ENCODE measurements around the gene ACTN4. TPM values are rescaled to one million over a fixed set of nuclear protein-coding genes. Genes with fewer than 3 reads are reported as not detected.
"Not testable (repeated sequence)": the region's sequence is repeated elsewhere in the genome, so short reads cannot be mapped to it uniquely, and the experiment has no call there.

ACTN4 gene
- total RNA-seq, result 431 TPM
- long read RNA-seq, full-length matches to known transcripts, result 11 of 56 reads
- long read RNA-seq, partial matches to known transcripts, result 13 of 56 reads
- long read RNA-seq, other reads (novel, unspliced or antisense), result 32 of 56 reads

DNA sequence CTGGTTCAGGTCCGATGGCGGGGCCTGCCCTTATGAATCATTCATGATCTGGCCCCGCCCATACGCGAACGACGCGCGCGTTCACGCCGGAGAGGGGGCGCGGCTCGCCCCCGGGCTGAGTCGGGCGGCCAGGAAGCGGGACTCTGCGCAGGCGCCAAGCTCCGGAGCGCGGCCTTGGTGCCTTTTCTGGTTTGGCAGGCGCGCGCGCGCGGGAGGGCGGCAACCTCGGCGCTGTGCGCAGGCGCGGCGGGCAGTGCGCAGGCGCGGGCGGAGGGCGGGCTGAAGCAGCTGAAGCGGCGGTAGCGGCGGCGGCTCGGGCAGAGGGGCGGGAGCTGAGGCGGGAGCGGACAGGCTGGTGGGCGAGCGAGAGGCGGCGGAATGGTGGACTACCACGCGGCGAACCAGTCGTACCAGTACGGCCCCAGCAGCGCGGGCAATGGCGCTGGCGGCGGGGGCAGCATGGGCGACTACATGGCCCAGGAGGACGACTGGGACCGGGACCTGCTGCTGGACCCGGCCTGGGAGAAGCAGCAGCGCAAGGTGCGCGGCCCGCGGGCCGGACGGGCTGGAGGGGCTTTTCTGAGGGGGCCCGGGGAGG lies at the start of gene ACTN4:
ACTN4 (plus strand) TSS at position 282 of the 598 bp plus-strand sequence; CDS start at position 379, 97 bp downstream.
- peak; percentile 100 for DNase-seq (ENCODE audit: low spot score)

DNA sequence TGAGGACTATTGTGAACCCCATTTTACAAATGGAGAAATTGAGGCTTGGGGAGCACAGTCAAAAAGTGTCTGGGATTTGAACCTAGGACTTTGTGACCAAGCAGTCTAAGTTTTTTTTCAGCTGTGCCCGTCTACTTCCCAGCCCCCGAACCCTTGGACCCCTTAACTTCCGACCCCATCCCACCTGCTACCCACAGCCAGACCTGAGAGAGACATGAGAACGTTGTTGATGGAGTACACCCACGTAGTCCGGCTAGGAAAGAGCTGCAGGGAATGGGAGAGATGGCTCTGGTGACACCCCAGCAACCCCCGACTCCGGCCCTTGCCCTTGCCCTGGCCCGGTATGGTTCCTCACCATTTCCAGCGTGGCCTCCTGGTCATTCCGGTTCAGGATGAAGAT lies 47.7 kb upstream of the ACTN4 start:
- no peak for DNase-seq (ENCODE audit: low spot score)

DNA sequence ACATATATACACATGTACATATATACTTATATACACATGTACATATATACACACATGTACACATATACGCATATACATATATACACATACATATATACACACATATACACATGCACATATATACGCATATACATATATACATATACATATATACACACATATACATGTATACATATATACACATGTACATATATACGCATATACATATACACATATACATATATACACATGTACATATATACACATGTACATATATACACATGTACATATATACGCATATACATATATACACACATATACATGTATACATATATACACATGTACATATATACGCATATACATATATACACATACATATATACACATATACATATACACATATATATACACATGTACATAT lies 44.6 kb upstream of the ACTN4 start:
- DNase-seq (ENCODE audit: low spot score), result not testable (repeated sequence)

DNA sequence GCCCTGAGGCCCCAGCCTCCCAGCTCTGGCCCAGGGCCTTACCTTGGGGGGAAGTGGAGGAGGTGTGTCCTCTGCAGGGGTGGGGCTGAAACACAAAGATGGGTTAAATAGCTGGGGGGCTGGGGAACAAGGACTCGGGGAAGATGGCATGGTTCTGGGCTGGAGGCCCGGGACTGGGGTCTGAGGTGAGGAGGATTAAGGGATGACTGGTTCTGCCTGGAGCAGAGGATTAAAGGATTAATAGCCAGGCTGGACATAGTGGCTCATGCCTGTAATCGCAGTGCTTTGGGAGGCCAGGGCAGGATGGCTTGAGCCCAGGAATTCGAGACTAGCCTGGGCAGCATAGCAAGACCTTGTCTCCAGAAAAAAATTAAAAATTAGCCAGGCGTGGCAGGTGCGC lies 41.3 kb upstream of the ACTN4 start:
- DNase-seq (ENCODE audit: low spot score), result no peak

DNA sequence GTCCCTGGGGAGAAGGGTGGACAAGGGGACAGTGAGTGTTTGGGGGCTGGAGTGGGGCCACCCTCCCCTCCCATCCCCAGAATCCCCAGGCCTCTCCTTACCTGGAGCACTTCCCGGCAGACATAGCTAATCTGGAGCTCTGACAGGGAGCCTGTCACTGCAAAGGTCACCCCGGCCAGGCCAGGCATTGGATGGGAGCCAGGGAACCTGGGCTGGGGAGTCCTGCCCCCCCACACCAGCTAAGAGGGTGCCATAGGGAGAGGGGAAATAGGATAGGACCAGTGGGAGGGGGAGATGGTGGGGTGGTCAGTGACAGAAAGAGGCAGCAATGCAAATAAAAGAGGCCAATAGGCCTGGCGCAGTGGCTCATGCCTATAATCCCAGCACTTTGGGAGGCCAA lies 33.2 kb upstream of the ACTN4 start:
- DNase-seq (ENCODE audit: low spot score), result no peak

DNA sequence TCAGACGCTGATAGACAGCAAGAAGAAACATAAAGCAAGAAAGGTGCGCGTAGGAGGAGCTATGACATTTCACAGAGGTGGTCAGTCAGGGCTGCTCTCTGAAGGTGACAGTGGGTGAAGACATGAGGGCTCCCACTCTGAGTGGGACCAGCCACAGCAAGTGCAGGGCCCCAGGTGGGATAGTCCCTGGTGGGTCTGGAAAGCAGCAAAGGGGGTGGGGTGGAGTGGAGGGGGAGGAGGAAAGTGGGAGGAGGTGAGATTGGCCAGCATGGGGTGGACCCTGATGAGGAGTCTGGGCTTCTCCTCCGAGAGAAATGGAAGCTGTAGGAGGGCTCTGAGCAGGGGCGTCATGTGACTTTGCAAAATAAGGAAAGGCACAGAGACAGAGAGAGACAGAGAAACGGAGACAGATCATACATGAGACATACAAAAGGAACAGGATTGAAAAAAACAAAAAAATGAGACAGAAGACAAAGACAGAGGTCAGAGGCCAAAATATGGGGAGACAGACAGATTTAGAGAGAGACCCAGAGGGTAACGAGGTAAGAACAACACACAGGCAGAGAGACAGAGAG lies 32.4 kb upstream of the ACTN4 start:
- no peak for DNase-seq (ENCODE audit: low spot score)

DNA sequence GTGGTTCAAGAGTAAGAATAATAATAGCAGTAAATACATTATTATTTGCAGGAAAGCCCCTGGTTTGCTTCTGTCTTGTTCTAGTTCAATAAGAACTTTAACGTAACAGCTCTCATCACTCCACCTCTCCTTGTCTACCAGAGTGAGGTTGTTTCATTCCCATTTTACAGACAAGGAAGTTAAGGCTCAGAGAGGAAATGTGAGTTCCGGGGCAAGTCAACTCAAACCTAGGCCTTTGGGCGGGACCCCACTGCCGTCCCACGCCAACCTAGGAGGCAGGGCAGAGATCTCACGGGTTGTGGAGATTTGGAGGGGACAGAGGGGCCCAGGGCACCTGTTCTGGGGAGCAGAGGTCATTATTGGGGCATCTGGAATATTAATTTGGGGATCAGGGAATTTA lies 31.2 kb upstream of the ACTN4 start:
- no peak for DNase-seq (ENCODE audit: low spot score)

DNA sequence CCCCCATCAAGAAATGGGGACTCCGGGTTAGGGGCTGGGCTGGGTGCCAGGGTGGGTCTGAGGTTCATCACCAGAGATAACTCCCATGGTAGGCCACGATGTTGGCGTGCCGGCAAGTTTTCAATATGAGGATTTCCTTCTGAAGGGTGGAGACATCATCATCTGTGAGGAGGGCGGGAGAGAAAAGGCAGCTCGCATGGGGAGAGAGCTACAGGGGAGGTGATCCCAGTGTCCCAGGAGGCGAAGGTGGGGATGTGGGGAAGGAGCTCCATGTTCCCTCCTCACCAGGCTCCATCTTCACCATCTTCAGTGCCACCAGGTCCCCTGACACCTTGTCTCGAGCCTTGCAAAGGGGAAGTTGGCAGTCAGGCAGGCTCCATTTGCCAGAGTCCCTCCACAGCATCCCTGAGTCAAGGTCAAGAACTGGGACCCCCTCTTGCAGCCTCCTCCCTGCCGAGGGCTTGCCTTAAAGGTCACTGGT lies 30.1 kb upstream of the ACTN4 start:
- no peak for DNase-seq (ENCODE audit: low spot score)

DNA sequence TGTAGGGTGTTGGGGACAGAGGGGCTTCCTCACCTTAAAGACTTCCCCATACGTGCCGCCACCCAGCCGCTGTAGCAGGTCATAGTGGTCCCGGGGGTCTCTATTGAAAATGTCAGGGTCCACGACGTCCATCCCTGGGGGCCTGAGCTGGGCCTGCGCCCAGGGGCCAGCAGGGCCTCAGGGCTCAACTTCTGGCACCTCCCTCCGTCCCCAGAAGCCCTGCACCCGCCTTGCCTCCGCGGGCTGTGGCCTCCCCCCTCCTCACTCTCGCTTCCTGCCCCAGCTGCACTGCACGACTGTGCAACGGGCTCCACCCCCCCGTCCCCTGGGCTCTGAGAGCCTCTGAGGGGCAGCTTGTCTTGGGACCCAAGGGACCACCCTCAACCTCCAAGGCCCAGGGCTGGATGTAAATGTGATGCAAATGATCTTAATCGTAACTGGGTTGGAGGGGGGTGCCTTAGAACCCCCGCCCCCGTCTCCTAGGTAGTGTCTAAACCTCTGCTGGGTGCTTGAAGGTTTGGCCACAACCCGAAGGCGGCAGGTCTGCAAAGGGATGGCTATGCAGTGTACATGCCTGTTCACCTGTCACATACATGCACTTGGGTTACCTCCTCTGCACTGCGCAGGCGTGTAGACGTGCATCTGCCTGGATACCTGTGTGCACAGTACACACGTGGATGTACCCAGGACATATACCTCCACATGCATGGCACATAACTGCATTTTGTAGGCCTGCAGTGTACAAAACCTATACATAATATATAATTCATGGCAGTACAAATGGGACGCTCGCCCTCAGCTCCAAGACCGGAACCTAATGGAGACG lies 29.5 kb upstream of the ACTN4 start, which contains the start of gene MAP4K1:
MAP4K1 (minus strand) TSS at position 190 of the 826 bp plus-strand sequence; CDS start at position 132, 58 bp downstream.
- DNase-seq (ENCODE audit: low spot score), result no peak

DNA sequence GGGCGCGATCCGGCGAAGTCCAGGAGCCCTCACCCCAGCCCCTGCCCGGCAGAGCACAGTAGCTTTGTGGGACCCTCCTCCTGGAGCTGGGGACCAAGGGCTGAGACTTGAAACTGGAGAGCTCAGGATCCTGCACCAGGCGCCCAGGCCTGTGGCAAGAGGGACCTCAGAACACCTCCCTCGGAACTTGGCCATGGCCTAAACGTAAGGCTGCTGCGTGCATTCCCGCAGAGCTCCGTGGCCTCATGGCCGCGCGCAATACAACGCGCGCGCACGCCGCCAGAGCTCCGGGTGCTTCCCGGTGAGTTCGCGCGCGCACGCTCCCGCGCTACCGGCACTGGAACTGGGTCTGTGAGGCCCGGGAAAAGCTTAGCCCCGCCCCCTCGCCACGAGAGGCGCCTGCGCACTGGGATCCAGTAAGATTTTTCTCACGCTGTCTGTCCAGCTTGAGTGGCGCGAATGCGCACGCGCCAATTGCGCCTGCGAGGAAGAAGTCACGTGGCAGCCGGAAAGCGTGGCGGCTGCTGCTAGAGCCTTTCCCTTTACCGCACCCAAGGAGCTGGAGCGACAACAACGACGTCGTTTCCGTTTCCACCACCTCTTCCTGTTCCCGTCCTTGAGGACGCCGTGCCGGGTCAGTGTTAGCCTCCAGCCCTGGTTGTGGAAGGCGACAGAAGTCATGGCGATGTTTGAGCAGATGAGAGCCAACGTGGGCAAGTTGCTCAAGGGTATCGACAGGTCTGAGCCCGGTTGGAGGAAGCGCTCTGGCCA lies 28.7 kb upstream of the ACTN4 start, which contains the start of gene EIF3K:
EIF3K (plus strand) TSS at position 599 of the 771 bp plus-strand sequence; CDS start at position 680, 81 bp downstream.
- DNase-seq (ENCODE audit: low spot score), result peak; percentile 100

DNA sequence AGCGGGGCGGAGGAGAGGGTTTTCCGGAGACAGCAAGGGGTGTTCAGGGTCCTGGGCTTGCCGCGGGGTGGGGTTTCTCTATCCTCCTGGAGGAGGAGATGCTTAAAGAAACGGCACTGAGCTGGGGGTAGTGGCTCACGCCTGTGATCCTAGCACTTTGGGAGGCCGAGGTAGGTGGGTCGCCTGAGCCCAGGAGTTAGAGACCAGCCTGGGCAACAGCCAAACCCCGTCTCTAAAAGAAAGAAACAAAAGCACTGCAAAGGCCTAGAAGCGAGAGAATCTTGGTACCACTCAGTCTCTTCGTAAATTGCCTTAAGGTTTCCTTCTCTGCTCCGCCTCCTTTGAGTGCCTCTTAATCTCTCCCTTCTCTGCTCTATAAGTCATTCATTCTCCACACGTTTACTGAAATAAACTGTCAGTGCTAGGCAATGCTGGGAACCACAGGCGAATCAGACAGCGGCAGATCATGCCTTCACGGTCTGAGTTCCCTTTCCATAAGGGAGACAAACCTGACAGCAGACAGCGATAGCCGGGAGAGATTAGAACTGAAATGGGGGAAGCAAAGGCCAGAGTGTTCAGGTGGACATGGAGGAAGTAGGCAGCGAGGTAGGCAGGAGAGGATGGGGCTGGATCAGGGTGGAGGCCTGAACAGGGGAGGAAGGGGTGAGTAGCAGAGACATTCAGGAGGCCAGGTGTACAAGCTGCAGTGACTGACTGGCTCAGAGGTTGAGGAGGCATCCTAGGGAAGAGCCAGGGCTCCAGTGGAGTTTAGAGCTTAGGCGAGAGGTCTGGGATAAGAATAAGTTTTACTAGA lies 27.9 kb upstream of the ACTN4 start:
- DNase-seq (ENCODE audit: low spot score), result no peak

DNA sequence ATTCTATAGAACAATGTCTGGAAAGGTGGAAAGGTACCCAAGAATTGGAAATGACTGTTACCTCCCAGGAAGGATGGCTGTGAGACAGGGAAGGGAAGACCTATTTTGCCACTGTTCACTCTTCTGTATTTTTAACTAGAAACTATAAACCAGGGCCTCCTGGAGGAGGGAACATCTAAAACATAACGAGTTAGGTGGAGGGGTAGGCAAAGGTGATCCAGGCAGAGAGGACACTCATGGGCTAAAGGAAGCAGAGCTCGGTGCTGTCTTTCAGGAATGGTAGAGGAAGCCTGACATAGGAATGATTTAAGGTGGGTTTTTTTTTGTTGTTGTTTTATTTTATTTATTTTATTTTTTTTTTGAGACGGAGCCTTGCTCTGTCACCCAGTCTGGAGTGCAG lies 22.6 kb upstream of the ACTN4 start:
- DNase-seq (ENCODE audit: low spot score), result no peak

DNA sequence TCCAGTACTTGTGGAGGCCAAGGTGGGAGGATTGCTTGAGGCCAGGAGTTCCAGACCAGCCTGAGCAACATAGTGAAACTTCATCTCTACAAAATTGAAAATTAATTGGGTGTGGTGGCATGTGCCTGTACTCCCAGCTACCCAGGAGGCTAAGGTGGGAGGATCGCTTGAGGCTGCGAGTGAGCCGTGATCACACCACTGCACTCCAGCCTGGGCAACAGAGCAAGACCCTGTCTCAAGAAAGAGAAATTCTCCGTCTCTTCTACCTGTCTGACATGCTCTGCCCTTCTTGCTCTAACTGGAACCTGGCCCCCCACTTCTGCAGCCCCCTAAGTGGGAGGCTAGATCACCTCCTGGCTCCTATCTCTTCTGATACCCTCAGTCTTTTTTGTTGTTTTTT lies 21.0 kb upstream of the ACTN4 start:
- no peak for DNase-seq (ENCODE audit: low spot score)

DNA sequence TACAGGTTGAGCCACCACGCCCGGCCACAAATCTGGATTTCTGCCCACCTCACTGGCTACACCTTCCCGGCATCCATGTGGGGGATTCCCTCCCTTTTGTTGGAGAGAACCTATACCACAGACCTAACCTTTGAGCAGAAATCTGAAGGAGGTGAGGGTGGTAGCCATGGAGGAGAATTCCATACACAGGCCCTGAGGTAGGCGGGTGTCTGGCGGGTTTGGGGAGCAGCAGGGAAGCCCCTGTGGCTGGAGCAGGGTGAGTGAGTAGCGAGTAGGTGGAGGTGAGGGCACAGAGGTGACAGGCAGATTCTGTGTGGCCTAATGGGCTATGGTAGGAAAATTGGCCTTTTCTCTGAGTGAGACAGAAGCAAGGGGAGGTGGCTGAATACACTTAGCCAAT lies 17.9 kb upstream of the ACTN4 start:
- DNase-seq (ENCODE audit: low spot score), result no peak

DNA sequence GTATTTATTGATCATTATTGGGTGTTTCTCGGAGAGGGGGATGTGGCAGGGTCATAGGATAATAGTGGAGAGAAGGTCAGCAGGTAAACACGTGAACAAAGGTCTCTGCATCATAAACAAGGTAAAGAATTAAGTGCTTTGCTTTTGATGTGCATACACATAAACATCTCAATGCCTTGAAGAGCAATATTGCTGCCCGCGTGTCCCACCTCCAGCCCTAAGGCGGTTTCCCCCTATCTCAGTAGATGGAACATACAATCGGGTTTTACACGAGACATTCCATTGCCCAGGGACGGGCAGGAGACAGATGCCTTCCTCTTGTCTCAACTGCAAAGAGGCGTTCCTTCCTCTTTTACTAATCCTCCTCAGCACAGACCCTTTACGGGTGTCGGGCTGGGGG lies 16.1 kb upstream of the ACTN4 start:
- DNase-seq (ENCODE audit: low spot score), result not testable (repeated sequence)

DNA sequence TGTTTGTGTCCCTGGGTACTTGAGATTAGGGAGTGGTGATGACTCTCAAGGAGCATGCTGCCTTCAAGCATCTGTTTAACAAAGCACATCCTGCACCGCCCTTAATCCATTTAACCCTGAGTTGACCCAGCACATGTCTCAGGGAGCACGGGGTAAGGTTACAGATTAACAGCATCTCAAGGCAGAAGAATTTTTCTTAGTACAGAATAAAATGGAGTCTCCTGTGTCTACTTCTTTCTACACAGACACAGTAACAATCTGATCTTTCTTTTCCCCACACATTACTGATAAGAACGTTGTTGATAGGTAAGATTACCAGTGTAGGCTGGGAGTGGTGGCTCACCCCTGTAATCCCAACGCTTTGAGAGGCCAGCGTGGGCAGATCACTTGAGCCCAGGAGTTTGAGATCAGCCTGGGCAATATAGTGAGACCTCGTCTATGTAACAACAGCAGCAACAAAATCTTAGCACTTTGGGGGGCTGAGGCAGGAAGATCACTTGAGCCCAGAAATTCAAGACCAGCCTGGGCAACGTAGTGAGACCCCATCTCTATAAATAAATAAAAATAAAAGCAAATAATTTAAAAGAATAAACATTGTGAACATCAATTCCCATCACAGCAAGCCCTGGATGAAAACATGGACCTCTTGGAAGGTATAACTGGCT lies 15.5 kb upstream of the ACTN4 start:
- not testable (repeated sequence) for DNase-seq (ENCODE audit: low spot score)

DNA sequence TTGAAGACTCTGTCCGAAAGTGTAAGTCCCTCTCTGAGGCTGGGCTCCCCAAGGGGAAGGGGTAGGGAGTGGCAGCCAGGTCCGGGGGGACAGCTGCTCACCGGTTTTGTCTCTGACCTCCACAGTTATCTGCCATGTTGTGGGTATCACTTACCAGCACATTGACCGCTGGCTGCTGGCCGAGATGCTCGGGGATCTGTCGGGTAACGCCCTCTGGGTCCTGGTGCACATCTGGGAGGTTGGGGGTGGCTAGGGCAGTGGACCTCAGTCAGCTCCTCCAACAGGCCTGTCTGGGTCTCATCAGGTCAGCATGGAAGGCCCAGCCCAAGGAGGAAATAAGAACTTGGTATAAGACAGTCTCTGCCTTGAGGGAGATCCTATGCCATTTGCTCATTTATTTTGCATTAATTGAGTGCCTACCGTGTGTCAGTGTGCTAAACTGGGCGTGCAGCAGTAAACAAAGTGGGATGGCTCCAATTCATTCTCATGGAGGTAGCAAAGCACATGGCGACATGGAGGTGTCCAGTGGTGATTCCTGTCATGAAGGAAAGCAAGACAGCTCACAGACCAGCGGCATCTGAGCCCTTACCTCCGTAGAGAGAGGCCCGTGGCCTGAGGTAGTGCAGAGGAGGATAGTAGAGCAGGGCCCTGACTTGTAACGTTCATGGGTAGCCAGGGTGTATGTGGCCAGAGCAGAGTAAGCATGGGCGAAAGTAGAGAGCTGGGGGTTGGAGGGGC lies 14.8 kb upstream of the ACTN4 start:
- DNase-seq (ENCODE audit: low spot score), result no peak

DNA sequence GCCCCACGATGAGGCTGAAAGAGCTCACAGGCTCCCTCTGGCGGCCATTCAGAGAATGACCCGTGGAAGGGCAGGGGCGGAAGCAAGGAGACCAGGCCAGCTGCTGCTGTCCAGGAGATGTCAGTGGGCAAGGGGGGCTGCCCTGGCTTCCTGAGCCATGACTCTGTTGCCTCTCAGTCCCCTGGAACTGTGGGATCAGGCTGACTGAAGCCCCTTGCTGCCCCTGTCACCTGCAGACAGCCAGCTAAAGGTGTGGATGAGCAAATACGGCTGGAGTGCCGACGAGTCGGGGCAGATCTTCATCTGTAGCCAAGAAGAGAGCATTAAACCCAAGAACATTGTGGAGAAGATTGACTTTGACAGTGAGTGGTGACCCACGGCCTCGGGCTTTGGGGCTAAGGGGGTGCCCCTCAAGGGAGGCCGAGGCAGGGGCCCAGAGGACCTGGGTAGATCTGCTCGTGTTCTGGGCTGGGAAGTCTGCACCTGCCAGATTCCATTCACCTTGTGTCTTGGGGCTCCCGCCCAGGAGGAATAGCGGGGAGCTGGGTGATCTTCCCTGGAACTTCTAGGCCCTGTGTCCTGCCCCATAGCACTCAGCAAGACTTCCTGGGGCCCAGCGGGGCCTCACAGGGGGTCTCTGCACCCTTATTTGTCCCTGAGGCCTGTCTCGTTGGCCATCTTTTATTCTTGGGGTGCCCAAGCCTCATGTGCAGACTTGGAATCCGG lies 12.5 kb upstream of the ACTN4 start:
- DNase-seq (ENCODE audit: low spot score), result no peak
